Measurements from ENCODE around the gene GUCD1. TPM values are rescaled to one million over a fixed set of nuclear protein-coding genes. Genes with fewer than 3 reads are reported as not detected.
"Not testable (repeated sequence)": the region's sequence is repeated elsewhere in the genome, so short reads cannot be mapped to it uniquely, and the experiment has no call there.

The GUCD1 gene
- total RNA-seq, 4 donors from 2014 or later, result 51.6 to 89.7 (median 74.2) TPM

DNA sequence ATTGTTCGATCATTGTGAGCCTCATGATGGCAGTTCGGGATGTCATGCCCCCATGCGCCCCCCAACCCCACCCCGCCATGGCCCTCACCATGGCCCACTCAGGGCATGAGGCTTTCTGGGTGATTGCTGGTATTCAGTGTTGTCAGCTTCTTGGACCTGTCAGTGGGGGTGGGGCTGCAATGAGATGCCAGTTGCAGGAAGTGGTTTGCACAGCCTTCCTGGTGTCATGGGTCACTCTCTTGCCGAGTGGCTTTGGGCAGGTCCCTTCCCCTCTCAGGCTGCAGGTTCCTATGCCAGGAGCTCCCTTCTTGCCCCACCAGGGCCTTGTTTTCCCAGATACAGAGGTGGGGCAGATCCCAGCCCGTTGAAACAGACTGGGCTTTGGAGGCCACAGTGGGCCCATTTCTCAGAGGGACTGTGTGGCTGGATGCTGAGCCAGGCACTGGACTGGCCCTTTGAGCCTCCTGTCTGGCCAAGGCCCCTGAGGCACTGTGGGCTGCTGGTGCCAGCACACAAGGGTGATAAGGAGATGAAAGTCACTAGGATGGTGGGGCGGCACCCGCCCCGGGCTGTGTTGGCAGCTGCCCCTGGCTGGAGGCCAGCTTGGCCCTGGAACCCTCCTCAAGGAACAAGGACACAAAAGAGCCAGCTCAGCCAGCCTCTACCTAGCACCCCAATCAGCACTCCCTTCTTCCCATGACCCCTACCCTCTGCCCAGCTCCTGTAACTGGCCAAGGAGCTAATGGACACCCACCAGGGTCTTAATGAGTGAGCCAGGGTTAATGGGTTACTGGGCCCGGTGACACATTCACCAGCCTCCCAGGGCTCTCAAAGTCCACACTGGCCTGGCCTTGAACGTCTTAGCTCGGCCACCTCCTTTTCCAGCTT is 46.5 kb upstream of the GUCD1 start:
- Histone ChIP-seq H3K9me3 (no peaks in the 10 kb centered on the region), H3K27me3 (no peaks in the 10 kb centered on the region), H3K4me3 (replicated peaks in 1 of 3) (no peak overlapping the region), H3K4me1 (peaks cover 38 to 48% of the 10 kb centered on the region in 2 donors), H3K36me3 (no peaks in the 10 kb centered on the region), H3K27ac (peak overlapping the region; percentile 81 to 91 (median 82))
- TF ChIP-seq, protein P1, sequence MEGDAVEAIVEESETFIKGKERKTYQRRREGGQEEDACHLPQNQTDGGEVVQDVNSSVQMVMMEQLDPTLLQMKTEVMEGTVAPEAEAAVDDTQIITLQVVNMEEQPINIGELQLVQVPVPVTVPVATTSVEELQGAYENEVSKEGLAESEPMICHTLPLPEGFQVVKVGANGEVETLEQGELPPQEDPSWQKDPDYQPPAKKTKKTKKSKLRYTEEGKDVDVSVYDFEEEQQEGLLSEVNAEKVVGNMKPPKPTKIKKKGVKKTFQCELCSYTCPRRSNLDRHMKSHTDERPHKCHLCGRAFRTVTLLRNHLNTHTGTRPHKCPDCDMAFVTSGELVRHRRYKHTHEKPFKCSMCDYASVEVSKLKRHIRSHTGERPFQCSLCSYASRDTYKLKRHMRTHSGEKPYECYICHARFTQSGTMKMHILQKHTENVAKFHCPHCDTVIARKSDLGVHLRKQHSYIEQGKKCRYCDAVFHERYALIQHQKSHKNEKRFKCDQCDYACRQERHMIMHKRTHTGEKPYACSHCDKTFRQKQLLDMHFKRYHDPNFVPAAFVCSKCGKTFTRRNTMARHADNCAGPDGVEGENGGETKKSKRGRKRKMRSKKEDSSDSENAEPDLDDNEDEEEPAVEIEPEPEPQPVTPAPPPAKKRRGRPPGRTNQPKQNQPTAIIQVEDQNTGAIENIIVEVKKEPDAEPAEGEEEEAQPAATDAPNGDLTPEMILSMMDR (IDR thresholded peaks at IDR 0.05), result no peak
- no peak for TF ChIP-seq POLR2A (IDR thresholded peaks at IDR 0.05)
- peak; percentile 90 to 94 for DNase-seq
- intact Hi-C loops (cut with DNase I), result no loop called here
- WGBS, 2 donors, result 46 to 48% methylated on average over 5 to 9 of the region's 12 CpGs

DNA sequence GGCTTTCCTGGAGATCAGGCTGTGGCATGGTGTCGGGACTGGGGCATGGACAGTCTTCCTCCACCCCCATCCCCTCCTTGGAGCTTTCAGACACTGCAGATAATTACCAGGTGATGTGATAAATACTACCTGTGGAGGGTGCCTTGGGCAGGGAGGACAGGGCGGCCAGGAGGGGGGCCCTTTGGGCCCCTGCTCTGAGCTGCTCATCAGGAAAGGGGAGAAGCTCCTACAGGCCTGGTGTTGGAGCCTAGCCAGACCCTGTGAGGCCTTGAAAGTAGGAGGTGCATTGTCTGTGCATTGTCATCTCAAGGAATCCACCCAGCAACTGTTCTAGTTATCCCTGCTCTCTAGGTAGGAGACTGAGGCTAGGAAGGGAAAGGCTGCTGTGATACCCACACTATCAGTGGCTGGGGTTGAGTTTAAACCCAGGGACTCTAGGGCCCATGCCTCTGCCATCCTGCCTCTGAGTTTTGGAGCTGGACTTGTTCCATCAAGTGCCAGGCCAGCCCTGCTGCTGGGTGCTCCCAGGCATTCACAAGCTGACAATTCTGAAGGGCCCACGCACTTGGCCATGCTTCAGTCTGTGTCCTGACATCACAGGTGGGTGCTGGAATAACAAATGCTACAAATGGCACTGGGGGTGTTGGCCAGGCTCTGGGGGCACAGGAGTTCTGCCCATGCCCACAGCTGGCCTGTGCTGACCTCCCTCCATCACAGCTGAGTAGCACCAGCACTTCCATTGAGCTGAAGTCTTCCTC is 45.2 kb upstream of the GUCD1 start:
- H3K4me3 ChIP-seq (replicated peaks in 1 of 3); H3K36me3 ChIP-seq; H3K9me3 ChIP-seq; intact Hi-C loops (cut with DNase I); H3K27me3 ChIP-seq: not testable (repeated sequence)
- Histone ChIP-seq H3K4me1 (peaks cover 40 to 59% of the 10 kb centered on the region in 2 donors), H3K27ac (peak overlapping the region; percentile 75 to 91 (median 82))
- WGBS, 2 donors, result 40 to 46% methylated on average over 1 to 3 of the region's 3 CpGs
- DNase-seq, result peak; percentile 89 to 91

DNA sequence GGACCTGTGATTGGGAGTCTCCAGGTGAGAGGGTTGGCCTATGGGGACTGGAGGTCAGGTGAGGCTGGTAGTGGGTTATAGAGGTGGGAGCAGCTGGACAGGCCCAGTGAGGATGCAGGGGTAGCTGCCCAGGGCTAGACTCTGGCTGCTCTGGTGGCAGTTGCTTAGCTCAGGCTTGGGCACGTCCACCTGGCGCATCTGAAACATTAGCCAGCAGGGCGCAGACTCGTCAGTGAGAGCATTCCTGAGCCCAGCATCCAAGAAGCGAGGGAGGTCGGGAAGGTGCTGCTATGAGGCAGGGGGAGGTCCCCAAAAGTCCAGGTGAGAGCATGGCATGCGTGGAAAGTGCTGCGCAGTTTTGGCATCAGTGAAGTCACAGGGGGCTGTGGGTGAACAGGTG is 44.6 kb upstream of the GUCD1 start:
- WGBS, 2 donors, result 72 to 83% methylated on average over 5 to 8 of the region's 8 CpGs
- no peaks in the 10 kb centered on the region for H3K36me3 ChIP-seq
- intact Hi-C loops (cut with DNase I), result no loop called here
- no peak overlapping the region for H3K4me3 ChIP-seq (replicated peaks in 1 of 3)
- no peaks in the 10 kb centered on the region for H3K27me3 ChIP-seq
- H3K4me1 ChIP-seq, result peaks cover 47 to 65% of the 10 kb centered on the region in 2 donors
- peak overlapping the region; percentile 50 to 91 (median 75) for H3K27ac ChIP-seq
- no peak for DNase-seq
- TF ChIP-seq, protein P1 (IDR thresholded peaks at IDR 0.05), result no peak
- no peak for TF ChIP-seq POLR2A (IDR thresholded peaks at IDR 0.05)
- no peaks in the 10 kb centered on the region for H3K9me3 ChIP-seq

DNA sequence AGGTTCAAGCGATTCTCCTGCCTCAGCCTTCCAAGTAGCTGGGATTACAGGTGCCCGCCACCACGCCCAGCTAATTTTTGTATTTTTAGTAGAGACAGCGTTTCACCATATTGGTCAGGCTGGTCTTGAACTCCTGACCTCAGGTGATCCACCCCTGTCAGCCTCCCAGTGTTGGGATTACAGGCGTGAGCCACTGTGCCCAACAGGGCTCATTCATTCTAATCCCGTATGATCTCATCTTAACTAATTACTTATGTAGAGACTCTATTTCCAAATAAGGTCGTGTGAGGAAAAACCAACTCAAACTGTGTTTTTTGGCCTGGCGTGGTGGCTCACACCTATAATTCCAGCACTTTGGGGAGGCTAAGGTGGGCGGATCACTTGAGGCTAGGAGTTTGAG is 42.1 kb upstream of the GUCD1 start:
- WGBS, 2 donors, result 88 to 90% methylated on average over 9 of the region's 9 CpGs
- H3K27ac ChIP-seq; H3K4me3 ChIP-seq (replicated peaks in 1 of 3); H3K27me3 ChIP-seq; H3K9me3 ChIP-seq; DNase-seq; intact Hi-C loops (cut with DNase I); H3K36me3 ChIP-seq: not testable (repeated sequence)
- H3K4me1 ChIP-seq, result peaks cover 55 to 67% of the 10 kb centered on the region in 2 donors

DNA sequence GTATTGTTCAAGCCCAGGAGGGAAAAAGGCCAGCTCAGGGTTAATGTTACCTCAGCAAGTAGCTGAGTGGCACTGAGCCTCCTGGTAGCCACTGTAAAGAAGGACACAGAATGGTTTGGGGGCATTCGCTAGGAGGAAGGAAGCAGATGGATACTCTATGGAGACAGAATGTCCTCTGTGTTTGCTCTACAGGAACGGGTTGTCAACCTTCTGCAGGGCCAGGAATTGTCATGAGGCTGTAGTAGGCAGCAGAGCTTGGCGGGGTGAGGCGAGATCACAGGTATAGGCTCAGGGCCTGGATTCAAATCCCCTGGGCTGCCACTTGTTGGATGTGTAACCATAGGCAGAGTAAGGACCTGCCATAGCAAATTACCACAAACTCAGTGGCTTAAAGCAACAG is 40.9 kb upstream of the GUCD1 start:
- H3K4me1 ChIP-seq, result peaks cover 46 to 63% of the 10 kb centered on the region in 2 donors
- peak in 1 of 2 donors; percentile 7 for DNase-seq
- 93 to 100% methylated on average over 4 of the region's 4 CpGs for WGBS, 2 donors
- no peaks in the 10 kb centered on the region for H3K27me3 ChIP-seq
- H3K9me3 ChIP-seq, result no peaks in the 10 kb centered on the region
- no peak overlapping the region for H3K4me3 ChIP-seq (replicated peaks in 1 of 3)
- intact Hi-C loops (cut with DNase I), result no loop called here
- H3K36me3 ChIP-seq, result no peaks in the 10 kb centered on the region
- no peak for TF ChIP-seq POLR2A (IDR thresholded peaks at IDR 0.05)
- TF ChIP-seq, protein P1 (IDR thresholded peaks at IDR 0.05), result no peak
- peak overlapping the region; percentile 68 to 90 (median 82) for H3K27ac ChIP-seq
